ENCODE data around the gene MRFAP1. TPM values are rescaled to one million over a fixed set of nuclear protein-coding genes. Genes with fewer than 3 reads are reported as not detected.

MRFAP1 gene
- total RNA-seq (100 to 1,000 TPM; 216 to 300 (median 250) TPM), polyA plus RNA-seq (100 to 1,000 TPM; 300 to 539 (median 398) TPM)
- long read RNA-seq, donor 1, transcript MRFAP1-201 (3 exons, 2,049 nt), result minor isoform, 36 of 171 reads
- long read RNA-seq, donor 1, transcript MRFAP1-202 (2 exons, 1,584 nt), result major isoform, 130 of 171 reads
- long read RNA-seq, donor 1, transcript MRFAP1-204 (1 exons, 1,982 nt), result minor isoform, 5 of 171 reads
- long read RNA-seq, donor 1, partial matches to known transcripts, result 0 of 171 reads
- long read RNA-seq, donor 1, other reads (novel, unspliced or antisense), result 0 of 171 reads
- long read RNA-seq, donor 2, transcript MRFAP1-201 (3 exons, 2,049 nt), result minor isoform, 87 of 348 reads
- long read RNA-seq, donor 2, transcript MRFAP1-204 (1 exons, 1,982 nt), result minor isoform, 11 of 348 reads
- long read RNA-seq, donor 2, transcript MRFAP1-202 (2 exons, 1,584 nt), result major isoform, 250 of 348 reads
- long read RNA-seq, donor 2, partial matches to known transcripts, result 0 of 348 reads
- long read RNA-seq, donor 2, other reads (novel, unspliced or antisense), result 0 of 348 reads

- H3K4me3 ChIP-seq, result peak within 1 kb of the TSS; percentile 97
- peak; percentile 92 to 95 (median 94) for ATAC-seq
- TF ChIP-seq CTCF (IDR thresholded peaks at IDR 0.05), result no peak
Observed at GRCh38 chr4:6640292-6641163, at the start of gene MRFAP1. Gene MRFAP1, plus strand, starts transcription at chr4:6640685. Its CDS starts 178 bp downstream, at chr4:6640863.

GRCh38 chr4:6591313-6591712 is 49.2 kb upstream of the MRFAP1 start:
- intact Hi-C loops (cut with DNase I), result no loop called here
- H3K27ac ChIP-seq, result no peak overlapping the region
- TF ChIP-seq CTCF (IDR thresholded peaks at IDR 0.05), result no peak
- DNase-seq (no peak), ATAC-seq (no peak)
- no peaks in the 10 kb centered on the region for H3K4me1 ChIP-seq
- peaks cover 0 to 4% (median 4%) of the 10 kb centered on the region in 3 donors for H3K27me3 ChIP-seq (ENCODE audit: insufficient read depth in 3 of 3, low read length in 2 of 3)
- no peaks in the 10 kb centered on the region for H3K36me3 ChIP-seq (ENCODE audit: insufficient read depth in 1 of 2, low read depth in 1 of 2)
- 58 to 64% (median 61%) methylated on average over 9 of the region's 9 CpGs for WGBS, 3 donors
- H3K9me3 ChIP-seq, result no peaks in the 10 kb centered on the region
- no peak overlapping the region for H3K4me3 ChIP-seq

More at GRCh38 chr4:6640292-6641163, at the start of gene MRFAP1:
- Histone ChIP-seq H3K27me3 (ENCODE audit: insufficient read depth in 3 of 3, low read length in 2 of 3) (no peaks in the 10 kb centered on the region), H3K9me3 (no peaks in the 10 kb centered on the region), H3K27ac (peak within 1 kb of the TSS; percentile 90), H3K36me3 (ENCODE audit: insufficient read depth in 1 of 2, low read depth in 1 of 2) (peaks cover 0 to 21% of the 10 kb centered on the region in 2 donors), H3K4me1 (peaks cover 23% of the 10 kb centered on the region)
- intact Hi-C loops (cut with DNase I), result loop anchor here in 1 of 2 donors (2.0 kb wide), 2 partner anchors 30 to 68 kb away; partner anchors contain the start of gene MRFAP1L1
- WGBS, 3 donors, result 0 to 1% (median 0%) methylated on average over 89 to 90 of the region's 90 CpGs
- peak; percentile 96 to 97 for DNase-seq

- ATAC-seq, result no peak
- Histone ChIP-seq H3K9me3 (no peaks in the 10 kb centered on the region), H3K4me1 (no peaks in the 10 kb centered on the region), H3K36me3 (ENCODE audit: insufficient read depth in 1 of 2, low read depth in 1 of 2) (no peaks in the 10 kb centered on the region), H3K4me3 (no peak overlapping the region), H3K27me3 (ENCODE audit: insufficient read depth in 3 of 3, low read length in 2 of 3) (peaks cover 0 to 4% (median 4%) of the 10 kb centered on the region in 3 donors), H3K27ac (no peak overlapping the region)
- 62 to 70% (median 69%) methylated on average over 9 of the region's 9 CpGs for WGBS, 3 donors
- DNase-seq, result no peak
- no peak for TF ChIP-seq CTCF (IDR thresholded peaks at IDR 0.05)
- intact Hi-C loops (cut with DNase I), result no loop called here
Observed at GRCh38 chr4:6591781-6592180, 48.7 kb upstream of the MRFAP1 start.

- peaks cover 0 to 10% (median 8%) of the 10 kb centered on the region in 3 donors for H3K27me3 ChIP-seq (ENCODE audit: insufficient read depth in 3 of 3, low read length in 2 of 3)
- no peaks in the 10 kb centered on the region for H3K36me3 ChIP-seq (ENCODE audit: insufficient read depth in 1 of 2, low read depth in 1 of 2)
- ATAC-seq, result no peak
Observed at GRCh38 chr4:6592804-6593563, 47.5 kb upstream of the MRFAP1 start.

More at GRCh38 chr4:6592804-6593563, 47.5 kb upstream of the MRFAP1 start:
- H3K4me3 ChIP-seq, result no peak overlapping the region
- H3K27ac ChIP-seq, result no peak overlapping the region
- intact Hi-C loops (cut with DNase I), result no loop called here
- DNase-seq, result no peak
- WGBS, 3 donors, result 87 to 93% (median 88%) methylated on average over 16 of the region's 16 CpGs
- no peak for TF ChIP-seq CTCF (IDR thresholded peaks at IDR 0.05)
- H3K4me1 ChIP-seq, result no peaks in the 10 kb centered on the region
- no peaks in the 10 kb centered on the region for H3K9me3 ChIP-seq

All from psoas muscle (tissue), 8 donors.